Measurements from ENCODE around the gene ATP6V0E2. TPM values are rescaled to one million over a fixed set of nuclear protein-coding genes. Genes with fewer than 3 reads are reported as not detected.

The ATP6V0E2 gene
- total RNA-seq, 2 experiments from 2014 or later, result 69.0 to 76.1 TPM

- Mint-ChIP-seq H3K4me3 (no peak overlapping the region), H3K9me3 (no peaks in the 10 kb centered on the region), H3K4me1 (peaks cover 31% of the 10 kb centered on the region), H3K27me3 (no peaks in the 10 kb centered on the region), H3K27ac (no peak overlapping the region), H3K36me3 (ENCODE audit: low read depth) (peaks cover 17% of the 10 kb centered on the region)
- CTCF ChIA-PET, result interaction anchor here (0.9 to 1.3 kb wide), 2 partner anchors 9 to 13 kb away, joined by 4 to 5 read pairs; no protein-coding TSS in a partner anchor
- POLR2A ChIA-PET, result no interaction called here
- no peak for DNase-seq
These were observed 6.2 kb downstream of the ATP6V0E2 start for GRCh38 chr7:149879766-149880637.

- H3K9me3 Mint-ChIP-seq, result no peaks in the 10 kb centered on the region
- ChIA-PET POLR2A (interaction anchor here (0.6 kb wide), 1 partner anchor 336 kb away, joined by 3 read pairs; no protein-coding TSS in a partner anchor), CTCF (interaction anchor here (1.3 kb wide), 1 partner anchor 10 kb away, joined by 5 read pairs; no protein-coding TSS in a partner anchor)
- no peaks in the 10 kb centered on the region for H3K27me3 Mint-ChIP-seq
- H3K36me3 Mint-ChIP-seq (ENCODE audit: low read depth), result peaks cover 12% of the 10 kb centered on the region
- no peak overlapping the region for H3K4me3 Mint-ChIP-seq
- no peak overlapping the region for H3K27ac Mint-ChIP-seq
- no peak for DNase-seq
- H3K4me1 Mint-ChIP-seq, result peaks cover 23% of the 10 kb centered on the region
These were observed 7.0 kb downstream of the ATP6V0E2 start for GRCh38 chr7:149880638-149881311.

- CTCF ChIA-PET, result interaction anchor here (1.3 to 2.6 kb wide), 2 partner anchors 11 to 12 kb away, joined by 5 to 13 read pairs; no protein-coding TSS in a partner anchor
- H3K27ac Mint-ChIP-seq, result no peak overlapping the region
- peaks cover 10% of the 10 kb centered on the region for H3K36me3 Mint-ChIP-seq (ENCODE audit: low read depth)
- no peaks in the 10 kb centered on the region for H3K27me3 Mint-ChIP-seq
- DNase-seq, result no peak
- POLR2A ChIA-PET, result interaction anchor here (0.6 kb wide), 1 partner anchor 337 kb away, joined by 3 read pairs; no protein-coding TSS in a partner anchor
- H3K4me1 Mint-ChIP-seq, result peaks cover 18% of the 10 kb centered on the region
- H3K9me3 Mint-ChIP-seq, result no peaks in the 10 kb centered on the region
- no peak overlapping the region for H3K4me3 Mint-ChIP-seq
These were observed 7.8 kb downstream of the ATP6V0E2 start for GRCh38 chr7:149881328-149882247.

GRCh38 chr7:149882248-149883047 is 8.7 kb downstream of the ATP6V0E2 start:
- Mint-ChIP-seq H3K9me3 (no peaks in the 10 kb centered on the region), H3K4me3 (no peak overlapping the region), H3K27me3 (no peaks in the 10 kb centered on the region), H3K27ac (no peak overlapping the region), H3K4me1 (peaks cover 15% of the 10 kb centered on the region), H3K36me3 (ENCODE audit: low read depth) (peaks cover 8% of the 10 kb centered on the region)
- no peak for DNase-seq
- ChIA-PET CTCF (interaction anchor here (1.1 to 2.6 kb wide), 4 partner anchors 10 to 44 kb away, joined by 3 to 13 read pairs (median 10); partner anchors contain the start of gene ZNF862), POLR2A (no interaction called here)

GRCh38 chr7:149883048-149883438 is 9.3 kb downstream of the ATP6V0E2 start:
- POLR2A ChIA-PET, result no interaction called here
- no peak for DNase-seq
- CTCF ChIA-PET, result interaction anchor here (0.6 to 2.6 kb wide), 5 partner anchors 11 to 173 kb away, joined by 3 to 13 read pairs (median 10); partner anchors contain the start of gene ZNF862
- Mint-ChIP-seq H3K4me1 (peaks cover 14% of the 10 kb centered on the region), H3K27ac (peak overlapping the region; percentile 58), H3K9me3 (no peaks in the 10 kb centered on the region), H3K36me3 (ENCODE audit: low read depth) (peaks cover 9% of the 10 kb centered on the region), H3K4me3 (no peak overlapping the region), H3K27me3 (no peaks in the 10 kb centered on the region)

- Mint-ChIP-seq H3K9me3 (no peaks in the 10 kb centered on the region), H3K4me1 (peaks cover 14% of the 10 kb centered on the region), H3K27ac (peak overlapping the region; percentile 58), H3K27me3 (no peaks in the 10 kb centered on the region), H3K36me3 (ENCODE audit: low read depth) (peaks cover 9% of the 10 kb centered on the region), H3K4me3 (no peak overlapping the region)
- POLR2A ChIA-PET, result no interaction called here
- peak; percentile 70 for DNase-seq
- CTCF ChIA-PET, result interaction anchor here (0.6 to 2.6 kb wide), 5 partner anchors 11 to 173 kb away, joined by 3 to 13 read pairs (median 10); partner anchors contain the start of gene ZNF862
These were observed 9.7 kb downstream of the ATP6V0E2 start for GRCh38 chr7:149883452-149883861.

- Mint-ChIP-seq H3K9me3 (no peaks in the 10 kb centered on the region), H3K36me3 (ENCODE audit: low read depth) (peaks cover 9% of the 10 kb centered on the region), H3K4me1 (peaks cover 14% of the 10 kb centered on the region), H3K4me3 (no peak overlapping the region), H3K27me3 (no peaks in the 10 kb centered on the region), H3K27ac (no peak overlapping the region)
- DNase-seq, result no peak
- ChIA-PET CTCF (interaction anchor here (1.2 to 2.6 kb wide), 4 partner anchors 12 to 45 kb away, joined by 3 to 13 read pairs (median 10); partner anchors contain the start of gene ZNF862), POLR2A (no interaction called here)
These were observed 10.2 kb downstream of the ATP6V0E2 start for GRCh38 chr7:149884016-149884415.

- Mint-ChIP-seq H3K36me3 (ENCODE audit: low read depth) (peaks cover 9% of the 10 kb centered on the region), H3K27me3 (no peaks in the 10 kb centered on the region), H3K4me3 (no peak overlapping the region), H3K4me1 (peaks cover 14% of the 10 kb centered on the region), H3K9me3 (no peaks in the 10 kb centered on the region), H3K27ac (no peak overlapping the region)
- CTCF ChIA-PET, result interaction anchor here (0.7 to 2.6 kb wide), 5 partner anchors 13 to 427 kb away, joined by 3 to 13 read pairs (median 10); partner anchors contain the start of gene ZNF862
- no peak for DNase-seq
- POLR2A ChIA-PET, result no interaction called here
These were observed 10.8 kb downstream of the ATP6V0E2 start for GRCh38 chr7:149884541-149884940.

GRCh38 chr7:149885191-149886017 is 11.6 kb downstream of the ATP6V0E2 start:
- H3K36me3 Mint-ChIP-seq (ENCODE audit: low read depth), result peaks cover 9% of the 10 kb centered on the region
- H3K4me1 Mint-ChIP-seq, result peaks cover 14% of the 10 kb centered on the region
- CTCF ChIA-PET, result interaction anchor here (1.2 kb wide), 1 partner anchor 36 kb away, joined by 3 read pairs; no protein-coding TSS in a partner anchor
- POLR2A ChIA-PET, result no interaction called here
- H3K4me3 Mint-ChIP-seq, result no peak overlapping the region
- no peaks in the 10 kb centered on the region for H3K27me3 Mint-ChIP-seq
- H3K27ac Mint-ChIP-seq, result no peak overlapping the region
- DNase-seq, result no peak
- no peaks in the 10 kb centered on the region for H3K9me3 Mint-ChIP-seq

GRCh38 chr7:149886018-149886415 is 12.2 kb downstream of the ATP6V0E2 start:
- H3K9me3 Mint-ChIP-seq, result no peaks in the 10 kb centered on the region
- peaks cover 14% of the 10 kb centered on the region for H3K4me1 Mint-ChIP-seq
- no peak overlapping the region for H3K4me3 Mint-ChIP-seq
- no peak for DNase-seq
- no peak overlapping the region for H3K27ac Mint-ChIP-seq
- ChIA-PET CTCF (no interaction called here), POLR2A (no interaction called here)
- H3K36me3 Mint-ChIP-seq (ENCODE audit: low read depth), result peaks cover 9% of the 10 kb centered on the region
- no peaks in the 10 kb centered on the region for H3K27me3 Mint-ChIP-seq

GRCh38 chr7:149887311-149887710 is 13.5 kb downstream of the ATP6V0E2 start:
- ChIA-PET CTCF (interaction anchor here (0.6 kb wide), 1 partner anchor 47 kb away, joined by 3 read pairs; no protein-coding TSS in a partner anchor), POLR2A (no interaction called here)
- Mint-ChIP-seq H3K4me3 (no peak overlapping the region), H3K4me1 (peaks cover 14% of the 10 kb centered on the region), H3K27ac (no peak overlapping the region), H3K27me3 (no peaks in the 10 kb centered on the region), H3K36me3 (ENCODE audit: low read depth) (peaks cover 9% of the 10 kb centered on the region), H3K9me3 (no peaks in the 10 kb centered on the region)
- DNase-seq, result no peak

Measured in activated CD4-positive, alpha-beta T cell treated with anti-CD3 and anti-CD28 coated beads, Interleukin-2, amount 10 ng/mL, durations not matched to agents 7 days and 5 days (primary cell).